K562 (cell line): ENCODE measurements around the gene ANO8. TPM values are rescaled to one million over a fixed set of nuclear protein-coding genes. Genes with fewer than 3 reads are reported as not detected.

ENCODE experiments used
- ATAC-seq: fragments of 200-7000 bp; cut with Tn5 transposase; 3 replicates; pipeline ENCODE4 v1.9.1; 2020; ENCODE audit warnings: moderate library complexity
- BruUV-seq: library from RNA; stranded (reverse); fragments of 400-500 nt; replicated peaks from 2 replicates; lab custom pipeline; 2021; lab: Mats Ljungman, UMichigan
- CTCF ChIA-PET: fragments of 300-600 bp; formaldehyde crosslinking; extraction: SDS; loops from one replicate; lab custom pipeline; 2021; ENCODE audit warnings: low intra/inter-chr PET ratio; lab: Yijun Ruan, JAX
- POLR2A ChIA-PET: fragments of 300-600, 350-650 bp; sonication (Branson Sonifier 250); formaldehyde crosslinking; extraction: SDS; loops from one replicate; lab custom pipeline; 2021; ENCODE audit warnings: antibody characterized with exemption, inconsistent platforms; lab: Yijun Ruan, JAX
- DNase-seq, 4 experiments: peaks; one replicate each; pipeline versions ENCODE4 v3.0.0 to v3.0.0-alpha.2; 2011 to 2018; ENCODE audit warnings: low spot score in 3 of 4, mixed read lengths in 3 of 4; ENCODE audit errors: extremely low read depth in 1 of 4
- FAIRE-seq: peaks from 2 replicates; lab custom pipeline; 2011; peaks lifted over from hg19 to GRCh38; lab: Jason Lieb, UNC
- H2AFZ ChIP-seq: 2 replicates; pipeline ENCODE4 v1.6.0; 2011; ENCODE audit warnings: low read depth, low read length, control low read depth, inconsistent platforms
- H3K27ac ChIP-seq: fragments of 200-600 bp; 3 replicates; pipeline ENCODE4 v1.8.0; 2011; ENCODE audit warnings: low read depth, mild to moderate bottlenecking, control low read depth, inconsistent platforms, low read length, moderate library complexity, mixed read lengths; ENCODE audit errors: extremely low read depth
- H3K27me3 ChIP-seq, 2 experiments: fragments of 300-600 bp in 1 of 2; 2 replicates in 1 of 2; 3 replicates in 1 of 2; pipeline versions ENCODE4 v1.6.0 to v1.8.0; 2011; ENCODE audit warnings: inconsistent platforms in 2 of 2, low read length in 2 of 2, mild to moderate bottlenecking in 1 of 2, mixed read lengths in 1 of 2, moderate library complexity in 1 of 2; ENCODE audit not compliant: control insufficient read depth in 2 of 2, insufficient read depth in 2 of 2
- H3K36me3 ChIP-seq: fragments of 300-600 bp; 3 replicates; pipeline ENCODE4 v1.8.0; 2011; ENCODE audit warnings: mild to moderate bottlenecking, low read length, inconsistent platforms; ENCODE audit not compliant: control insufficient read depth, insufficient read depth
- H3K4me1 ChIP-seq, 2 experiments: fragments of 200-600 bp in 1 of 2; replicated peaks in 1 of 2; 2 replicates in 1 of 2; 3 replicates in 1 of 2; pipeline versions ENCODE4 v1.5.1 to v1.8.0; 2011; ENCODE audit warnings: inconsistent platforms in 2 of 2, low read length in 2 of 2, mild to moderate bottlenecking in 1 of 2, mixed read lengths in 1 of 2, moderate library complexity in 1 of 2; ENCODE audit not compliant: control insufficient read depth in 2 of 2, insufficient read depth in 2 of 2
- H3K4me2 ChIP-seq: 2 replicates; pipeline ENCODE4 v1.6.1; 2011; ENCODE audit warnings: low read length, control low read depth, inconsistent platforms, mixed read lengths; ENCODE audit not compliant: insufficient read depth
- H3K4me3 ChIP-seq: fragments of 200-600 bp; sonication (generic), shearing (Covaris generic); 2 replicates; pipeline ENCODE4 v1.5.1; 2016; ENCODE audit warnings: control low read depth, inconsistent platforms
- H3K79me2 ChIP-seq: fragments of 200-600 bp; 3 replicates; pipeline ENCODE4 v1.8.0; 2011; ENCODE audit warnings: low read length, inconsistent platforms; ENCODE audit not compliant: control insufficient read depth, insufficient read depth
- H3K9ac ChIP-seq, 2 experiments: 2 replicates each; pipeline versions ENCODE4 v1.6.0 to v1.6.1; 2011; ENCODE audit warnings: low read depth in 2 of 2, low read length in 2 of 2, control low read depth in 1 of 2, inconsistent platforms in 1 of 2, mild to moderate bottlenecking in 1 of 2, mixed read lengths in 1 of 2; ENCODE audit not compliant: insufficient read depth in 1 of 2
- H3K9me1 ChIP-seq: one replicate; pipeline ENCODE4 v1.6.0; 2011; ENCODE audit warnings: inconsistent platforms, mild to moderate bottlenecking, low read length, moderate library complexity; ENCODE audit not compliant: control insufficient read depth, insufficient read depth
- H3K9me3 ChIP-seq: replicated peaks from 2 replicates; pipeline ENCODE4 v1.5.1; 2011; ENCODE audit warnings: low read depth, low read length, inconsistent platforms; ENCODE audit not compliant: control insufficient read depth, insufficient read depth
- H4K20me1 ChIP-seq: replicated peaks from 2 replicates; pipeline ENCODE4 v1.6.1; 2011; ENCODE audit warnings: low read length, inconsistent platforms, mixed read lengths; ENCODE audit not compliant: control insufficient read depth, insufficient read depth
- HSF4 ChIP-seq: fragments of 250-450 bp; sonication (Bioruptor Pico); IDR thresholded peaks from 2 replicates; pipeline ENCODE4 v2.1.2; 2022; ENCODE audit warnings: mild to moderate bottlenecking, moderate library complexity, borderline replicate concordance
- LCOR ChIP-seq: sonication (generic); formaldehyde crosslinking; IDR thresholded peaks from 2 replicates; pipeline ENCODE4 v1.8.0; 2022; ENCODE audit warnings: mild to moderate bottlenecking, missing genetic modification reagents
- NR2C1 ChIP-seq, 2 experiments: fragments of 450-650 bp; IDR thresholded peaks; 2 replicates each; pipeline ENCODE4 v1.6.1; 2017; ENCODE audit warnings: mild to moderate bottlenecking in 2 of 2, antibody characterized with exemption in 1 of 2, inconsistent platforms in 1 of 2, missing compliant biosample characterization in 1 of 2, missing genetic modification characterization in 1 of 2
- NR2C2 ChIP-seq, 2 experiments: fragments of 200-800 bp in 1 of 2; sonication (Bioruptor generic) in 1 of 2; sonication (generic) in 1 of 2; formaldehyde crosslinking in 1 of 2; IDR thresholded peaks; 2 replicates each; pipeline versions ENCODE4 v1.6.1 to v1.8.0; 2016 to 2022; ENCODE audit warnings: mild to moderate bottlenecking in 1 of 2, missing compliant biosample characterization in 1 of 2, missing genetic modification characterization in 1 of 2, missing genetic modification reagents in 1 of 2
- TRIM25 ChIP-seq: fragments of 450-650 bp; IDR thresholded peaks from 2 replicates; pipeline ENCODE4 v1.7.0; 2016; ENCODE audit warnings: borderline replicate concordance
- ZBTB7A ChIP-seq: IDR thresholded peaks from 2 replicates; pipeline ENCODE4 v1.6.1; 2011; ENCODE audit warnings: low read depth, mild to moderate bottlenecking, low read length, moderate library complexity, borderline replicate concordance; ENCODE audit not compliant: control insufficient read depth
- WGBS: fragments of 100-300 bp; shearing (Covaris generic); methylation state at CpG from one replicate; pipeline ENCODE4 v1.1.6; 2016; ENCODE audit warnings: low coverage, mixed read lengths; ENCODE audit not compliant: insufficient coverage; ENCODE audit errors: missing lambda C conversion rate; 5-methylcytosine and 5-hydroxymethylcytosine counted together
- in situ Hi-C: fragments of 300-500 bp; cut with MboI; formaldehyde crosslinking; loops from 4 replicates; pipeline ENCODE4 v1.15.0; 2018; ENCODE audit warnings: inconsistent platforms, mixed read lengths
- intact Hi-C: fragments of 100-400 bp; cut with micrococcal nuclease; formaldehyde crosslinking; loops from 2 replicates; pipeline ENCODE4 v1.14.2; 2022
- polyA plus RNA-seq, 8 experiments: library from polyadenylated mRNA; depleted of rRNA in 4 of 8; stranded (reverse) in 5 of 8; unstranded in 3 of 8; fragments of >200 nt; fragmentation: Nextera tagmentation in 2 of 8; fragmentation: Illumina TruSeq in 1 of 8; extraction: Ambion mirVana in 2 of 8; extraction: Trizol in 1 of 8; gene quantifications; 2 replicates each; pipeline versions ENCODE4 v1.2.1 to v1.2.3, GENCODE V29; 2011 to 2014; ENCODE audit warnings: inconsistent platforms in 1 of 8, missing spikeins in 1 of 8
- total RNA-seq, 7 experiments: library from RNA; depleted of rRNA in 6 of 7; stranded (reverse); fragments of >200 nt in 6 of 7; fragmentation: Illumina TruSeq in 2 of 7; extraction: Trizol in 2 of 7; gene quantifications; 2 replicates each; pipeline versions ENCODE4 v1.2.1 to v1.2.3, GENCODE V29; 2011 to 2021; ENCODE audit warnings: low replicate concordance in 1 of 7

ANO8 gene
- total and polyA plus RNA-seq, 9 of the 15 experiments (the other 6 are each of a cell fraction or from before 2014, with no cell fraction given) = 0.07 to 7.6 (median 2.3) TPM; not detected in 1

- Histone ChIP-seq H3K4me1 (peaks cover 15 to 18% of the 10 kb centered on the region in 2 experiments; a peak in 4 of 5 replicates), H3K9ac (no peak overlapping the region), H3K27me3 (no peaks in the 10 kb centered on the region), H3K4me3 (no peak overlapping the region), H3K4me2 (no peak overlapping the region), H3K27ac (no peak overlapping the region), H2AFZ (no peak overlapping the region), H3K36me3 (no peaks in the 10 kb centered on the region), H4K20me1 (no peaks in the 10 kb centered on the region), H3K9me1 (no peaks in the 10 kb centered on the region), H3K79me2 (no peaks in the 10 kb centered on the region), H3K9me3 (peaks cover 3% of the 10 kb centered on the region; the same call in 1 of the 2 replicates)
- ATAC-seq (no peak), DNase-seq (peak in 2 of 4 experiments; percentile 7 to 9), FAIRE-seq (no peak)
- CTCF ChIA-PET = no interaction called here
- TF ChIP-seq NR2C2 (CRISPR knock-in tag; IDR thresholded peaks at IDR 0.05) (peak; percentile 75; the same call in 1 of the 2 replicates), NR2C2 (tag; IDR thresholded peaks at IDR 0.05) (peak; percentile 65), LCOR (CRISPR knock-in tag) (no peak), ZBTB7A (peak; percentile 65), NR2C1 (IDR thresholded peaks at IDR 0.05) (peak; percentile 81), NR2C1 (tag; IDR thresholded peaks at IDR 0.05) (peak; percentile 74), TRIM25 (peak; percentile 95; the same call in 1 of the 2 replicates), HSF4 (CRISPR knock-in tag) (no peak)
- in situ Hi-C loops (no loop called here), intact Hi-C loops (no loop called here)
- POLR2A ChIA-PET = interaction anchor here (1.4 kb wide), 1 partner anchor 26 kb away, joined by 6 read pairs; no protein-coding TSS in a partner anchor
- 31% methylated on average over 12 of the region's 14 CpGs for WGBS
- BruUV-seq = no TSS peak
These were observed 44.6 kb upstream of the ANO8 start for GRCh38 chr19:17379221-17379631.
